AG04450 (cell line): ENCODE measurements around the gene FSD2. TPM values are rescaled to one million over a fixed set of nuclear protein-coding genes. Genes with fewer than 3 reads are reported as not detected.
"Not testable (repeated sequence)": the region's sequence is repeated elsewhere in the genome, so short reads cannot be mapped to it uniquely, and the experiment has no call there.

Experiments used
- CTCF ChIA-PET: fragments of 300-600, 350-600 bp; formaldehyde crosslinking; extraction: SDS; loops from one replicate; lab custom pipeline; 2022; ENCODE audit warnings: antibody characterized with exemption, inconsistent platforms; lab: Charles Lee
- POLR2A ChIA-PET: fragments of 350-600 bp; formaldehyde crosslinking; extraction: SDS; loops from one replicate; lab custom pipeline; 2021; ENCODE audit warnings: antibody characterized with exemption, inconsistent platforms; lab: Yijun Ruan, JAX
- DNase-seq: peaks from one replicate; pipeline ENCODE4 v3.0.0-alpha.2; 2011; ENCODE audit warnings: low read depth, low spot score
- H3K27ac ChIP-seq: one replicate; pipeline ENCODE4 v1.5.1; 2012; ENCODE audit warnings: low read depth, low read length, control low read depth
- H3K27me3 ChIP-seq: one replicate; pipeline ENCODE4 v1.6.0; 2012; ENCODE audit warnings: low read length; ENCODE audit not compliant: control insufficient read depth, insufficient read depth
- H3K4me3 ChIP-seq: 2 replicates; pipeline ENCODE4 v1.5.1; 2011; ENCODE audit warnings: mild to moderate bottlenecking, low read depth, low read length, control low read depth
- H3K9me3 ChIP-seq: 2 replicates; pipeline ENCODE4 v1.5.1; 2012; ENCODE audit warnings: low read length; ENCODE audit not compliant: control insufficient read depth, insufficient read depth
- polyA plus RNA-seq: library from polyadenylated mRNA; depleted of rRNA; stranded (reverse); fragments of >200 nt; gene quantifications from 2 replicates; pipeline ENCODE4 v1.2.3, GENCODE V29; 2011
- TF ChIP-seq, protein P1 (sequence below): IDR thresholded peaks from 2 replicates; pipeline ENCODE4 v1.5.1; 2011; ENCODE audit warnings: low read depth, low read length, control low read depth, inconsistent platforms

Gene FSD2
- polyA plus RNA-seq, 1 experiment = not detected

GRCh38 chr15:82828075-82828474 lies 22.2 kb upstream of the FSD2 start:
- DNase-seq = no peak
- ChIA-PET POLR2A (no interaction called here), CTCF (no interaction called here)
- Histone ChIP-seq H3K27ac (no peak overlapping the region), H3K9me3 (no peaks in the 10 kb centered on the region), H3K4me3 (no peak overlapping the region), H3K27me3 (no peaks in the 10 kb centered on the region)
- TF ChIP-seq, protein P1, sequence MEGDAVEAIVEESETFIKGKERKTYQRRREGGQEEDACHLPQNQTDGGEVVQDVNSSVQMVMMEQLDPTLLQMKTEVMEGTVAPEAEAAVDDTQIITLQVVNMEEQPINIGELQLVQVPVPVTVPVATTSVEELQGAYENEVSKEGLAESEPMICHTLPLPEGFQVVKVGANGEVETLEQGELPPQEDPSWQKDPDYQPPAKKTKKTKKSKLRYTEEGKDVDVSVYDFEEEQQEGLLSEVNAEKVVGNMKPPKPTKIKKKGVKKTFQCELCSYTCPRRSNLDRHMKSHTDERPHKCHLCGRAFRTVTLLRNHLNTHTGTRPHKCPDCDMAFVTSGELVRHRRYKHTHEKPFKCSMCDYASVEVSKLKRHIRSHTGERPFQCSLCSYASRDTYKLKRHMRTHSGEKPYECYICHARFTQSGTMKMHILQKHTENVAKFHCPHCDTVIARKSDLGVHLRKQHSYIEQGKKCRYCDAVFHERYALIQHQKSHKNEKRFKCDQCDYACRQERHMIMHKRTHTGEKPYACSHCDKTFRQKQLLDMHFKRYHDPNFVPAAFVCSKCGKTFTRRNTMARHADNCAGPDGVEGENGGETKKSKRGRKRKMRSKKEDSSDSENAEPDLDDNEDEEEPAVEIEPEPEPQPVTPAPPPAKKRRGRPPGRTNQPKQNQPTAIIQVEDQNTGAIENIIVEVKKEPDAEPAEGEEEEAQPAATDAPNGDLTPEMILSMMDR = no peak

GRCh38 chr15:82823049-82823448 lies 17.2 kb upstream of the FSD2 start:
- CTCF ChIA-PET = no interaction called here

DNA sequence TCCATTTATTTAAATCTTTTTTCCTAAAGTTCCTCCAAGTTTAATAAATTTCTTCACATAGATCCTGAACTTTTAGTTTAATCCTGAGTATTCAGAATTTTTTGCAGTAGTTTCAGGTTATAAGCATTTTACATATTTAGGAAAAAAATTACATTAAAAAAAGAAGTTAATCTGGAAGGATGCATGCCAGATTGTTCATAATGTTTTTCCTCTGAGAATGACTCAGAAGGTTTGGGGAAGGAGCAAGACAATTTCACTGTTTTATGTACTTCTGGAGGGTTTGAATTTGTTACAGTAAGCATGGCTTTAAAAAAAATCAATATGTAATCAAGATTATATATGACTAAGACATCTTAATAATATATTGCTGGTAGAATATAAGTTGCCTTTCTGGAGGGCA lies 16.0 kb upstream of the FSD2 start:
- H3K4me3 ChIP-seq, H3K27me3 ChIP-seq, POLR2A ChIA-PET, DNase-seq, H3K9me3 ChIP-seq, H3K27ac ChIP-seq, CTCF ChIA-PET: not testable (repeated sequence)

More at GRCh38 chr15:82823049-82823448, 17.2 kb upstream of the FSD2 start:
- Histone ChIP-seq H3K4me3 (no peak overlapping the region), H3K27ac (no peak overlapping the region), H3K9me3 (no peaks in the 10 kb centered on the region), H3K27me3 (no peaks in the 10 kb centered on the region)
- POLR2A ChIA-PET = no interaction called here
- TF ChIP-seq, protein P1 = no peak
- no peak for DNase-seq

DNA sequence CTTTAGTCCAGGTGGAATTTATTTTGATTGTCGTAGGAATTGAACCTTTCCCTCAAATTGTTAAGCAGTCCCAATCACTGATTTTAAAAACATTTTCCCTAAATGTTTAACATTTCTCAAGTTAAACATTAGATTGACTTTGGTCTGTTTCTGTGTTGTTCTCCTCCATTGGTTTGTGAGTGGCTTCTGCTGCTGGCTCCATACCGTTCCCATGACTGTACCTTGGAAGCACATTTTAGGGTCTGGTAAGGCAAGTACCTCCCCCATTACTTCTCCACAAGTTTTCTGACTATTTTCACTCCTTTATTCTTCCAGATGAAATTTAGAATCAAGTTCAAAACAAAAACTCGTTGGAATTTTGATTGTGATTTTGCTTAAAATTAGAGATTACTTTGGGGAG lies 15.5 kb upstream of the FSD2 start:
- H3K9me3 ChIP-seq, H3K27me3 ChIP-seq, POLR2A ChIA-PET, H3K4me3 ChIP-seq, DNase-seq, H3K27ac ChIP-seq, CTCF ChIA-PET: not testable (repeated sequence)

DNA sequence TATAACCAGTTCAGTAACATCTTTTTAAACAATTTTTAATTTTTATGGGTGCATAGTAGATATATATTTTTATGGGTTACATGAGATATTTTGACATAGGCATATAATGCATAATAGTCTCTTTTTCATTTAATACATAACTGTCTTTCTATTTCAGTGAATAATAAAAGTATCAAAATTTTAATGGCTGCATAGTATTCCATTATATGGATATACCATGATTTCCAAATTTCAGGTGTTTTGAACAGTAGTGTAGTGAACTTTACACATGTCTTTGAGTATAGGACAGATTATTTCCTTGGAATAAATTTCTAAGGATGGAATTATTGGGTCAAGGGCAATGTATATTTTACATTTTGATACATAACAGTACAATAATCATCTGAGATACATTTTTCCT lies 14.3 kb upstream of the FSD2 start:
- H3K27me3 ChIP-seq = no peaks in the 10 kb centered on the region
- no peak for DNase-seq
- TF ChIP-seq, protein P1 = no peak
- H3K27ac ChIP-seq = no peak overlapping the region
- ChIA-PET CTCF (no interaction called here), POLR2A (interaction anchor here (0.7 kb wide), 1 partner anchor 263 kb away, joined by 4 read pairs; no protein-coding TSS in a partner anchor)
- H3K4me3 ChIP-seq = no peak overlapping the region
- no peaks in the 10 kb centered on the region for H3K9me3 ChIP-seq

- Histone ChIP-seq H3K4me3 (no peak overlapping the region), H3K9me3 (no peaks in the 10 kb centered on the region), H3K27ac (no peak overlapping the region), H3K27me3 (no peaks in the 10 kb centered on the region)
- POLR2A ChIA-PET = no interaction called here
- CTCF ChIA-PET = interaction anchor here (0.6 to 2.1 kb wide), 8 partner anchors 49 to 273 kb away, joined by 3 to 9 read pairs (median 4); partner anchors contain the start of genes C15orf40 and RPS17
- DNase-seq = no peak
- TF ChIP-seq, protein P1 = no peak
Observed at GRCh38 chr15:82812994-82813393, 7.1 kb upstream of the FSD2 start.
